ENCODE data around the gene CDH2.

Gene CDH2

DNA sequence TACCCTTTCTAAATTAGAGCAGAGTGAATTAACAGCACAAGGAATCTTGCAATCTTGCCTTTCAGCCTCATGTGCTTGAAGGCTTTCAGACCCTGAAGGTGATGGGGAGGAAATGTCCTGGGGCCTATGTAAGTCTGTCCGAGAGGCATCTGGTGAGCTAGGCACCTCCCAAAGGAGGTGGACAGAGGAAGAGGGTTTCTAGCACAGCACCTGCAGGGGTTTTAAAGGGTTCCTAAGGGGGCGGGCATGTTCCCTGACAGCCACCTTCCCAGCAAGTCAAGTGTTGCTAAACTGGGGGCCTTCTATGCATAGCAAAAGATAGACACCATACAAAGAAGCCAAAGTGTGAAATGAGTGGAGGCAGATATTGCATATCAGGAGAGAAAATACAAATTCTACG is 88.5 kb downstream of the CDH2 start:
- no peak for DNase-seq (ENCODE audit: low spot score)

DNA sequence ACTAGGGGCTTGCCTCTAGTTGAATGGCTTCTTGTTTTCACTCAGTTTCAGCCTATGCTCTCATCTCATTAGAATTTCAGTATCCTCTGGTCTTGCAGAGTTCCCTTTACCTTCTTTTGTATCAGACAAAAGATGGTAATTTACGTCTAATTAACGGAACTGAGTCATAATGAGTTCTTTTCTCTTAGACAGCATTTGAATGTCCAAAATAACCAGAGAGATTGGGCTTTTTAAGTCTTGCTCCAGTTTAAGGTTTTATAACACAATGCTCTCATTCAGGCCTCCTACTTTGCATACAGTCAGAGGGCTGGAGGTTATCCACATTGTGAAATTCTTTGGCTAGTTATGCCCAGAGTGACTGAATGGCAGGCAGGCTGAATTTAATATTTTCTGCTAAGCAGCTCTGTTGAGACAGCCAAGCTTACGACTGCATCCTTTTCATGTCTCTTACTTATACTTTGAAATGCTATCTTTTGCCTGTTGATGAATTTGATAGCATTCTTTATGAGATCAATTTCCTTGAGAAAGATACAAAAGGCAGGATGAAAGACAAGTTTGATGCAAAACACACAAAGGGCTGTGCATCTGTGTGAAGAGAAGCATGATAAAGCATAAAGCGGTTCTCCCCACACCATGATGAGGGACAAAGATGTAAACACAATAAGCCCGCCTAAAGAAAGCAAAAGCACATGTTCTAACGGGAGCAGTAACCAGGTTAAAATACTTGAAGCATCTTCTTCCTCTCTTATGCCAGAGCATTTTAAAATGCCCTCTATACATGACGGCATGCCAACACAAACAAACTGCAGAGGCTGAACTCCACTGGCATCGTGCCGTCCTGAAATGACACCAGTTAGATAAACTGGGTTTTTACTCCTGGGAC is 90.0 kb downstream of the CDH2 start:
- DNase-seq (ENCODE audit: low spot score) = no peak

- no peak for DNase-seq (ENCODE audit: low spot score)
These were observed 95.4 kb downstream of the CDH2 start for GRCh38 chr18:28081516-28081915.

- DNase-seq (ENCODE audit: low spot score) = no peak
These were observed 96.0 kb downstream of the CDH2 start for GRCh38 chr18:28080876-28081300.

- no peak for DNase-seq (ENCODE audit: low spot score)
These were observed 97.0 kb downstream of the CDH2 start for GRCh38 chr18:28079883-28080282.

DNA sequence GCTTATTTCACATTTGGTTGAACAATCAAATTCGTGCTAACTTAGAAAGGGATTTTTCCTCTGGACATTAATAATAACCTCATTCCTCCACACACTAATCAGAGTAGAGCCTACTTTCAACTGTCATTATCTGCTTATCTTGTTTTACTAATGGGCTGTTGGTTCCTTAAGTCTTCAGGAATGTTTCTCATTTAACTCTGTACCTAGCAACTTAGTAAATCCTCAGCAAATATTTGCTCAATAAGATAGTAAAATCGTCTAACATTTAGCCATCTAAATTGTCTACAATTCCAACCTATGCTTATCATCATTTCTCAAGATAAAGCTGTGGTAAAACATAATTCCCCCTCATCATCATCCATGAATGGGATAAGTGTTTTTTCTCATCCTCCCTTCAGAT is 98.1 kb downstream of the CDH2 start:
- no peak for DNase-seq (ENCODE audit: low spot score)

- no peak for DNase-seq (ENCODE audit: low spot score)
These were observed 98.6 kb downstream of the CDH2 start for GRCh38 chr18:28078298-28078697.

- no peak for DNase-seq (ENCODE audit: low spot score)
These were observed 101.4 kb downstream of the CDH2 start for GRCh38 chr18:28075501-28075900.

GRCh38 chr18:28074076-28074475 is 102.9 kb downstream of the CDH2 start:
- DNase-seq (ENCODE audit: low spot score) = no peak

DNA sequence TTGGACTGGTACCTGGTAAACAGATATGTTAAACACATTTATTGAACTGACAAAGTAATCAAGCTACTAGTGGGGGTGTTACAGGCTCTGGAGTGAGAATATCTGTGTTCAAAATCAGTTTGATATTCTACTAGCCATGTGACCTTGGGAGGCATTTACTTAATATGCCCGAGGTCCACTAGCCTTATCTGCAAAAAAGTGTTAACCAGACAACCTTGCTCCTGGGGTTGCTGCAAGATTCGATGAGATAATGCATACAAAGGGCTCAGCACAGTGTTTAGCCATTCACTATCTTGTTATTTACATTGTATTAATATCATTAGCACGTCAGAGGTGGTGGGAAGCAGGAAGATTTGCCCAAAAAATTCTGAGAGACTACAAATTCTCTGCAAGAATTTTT is 103.3 kb downstream of the CDH2 start:
- DNase-seq (ENCODE audit: low spot score) = no peak

GRCh38 chr18:28071199-28071598 is 105.7 kb downstream of the CDH2 start:
- no peak for DNase-seq (ENCODE audit: low spot score)

DNA sequence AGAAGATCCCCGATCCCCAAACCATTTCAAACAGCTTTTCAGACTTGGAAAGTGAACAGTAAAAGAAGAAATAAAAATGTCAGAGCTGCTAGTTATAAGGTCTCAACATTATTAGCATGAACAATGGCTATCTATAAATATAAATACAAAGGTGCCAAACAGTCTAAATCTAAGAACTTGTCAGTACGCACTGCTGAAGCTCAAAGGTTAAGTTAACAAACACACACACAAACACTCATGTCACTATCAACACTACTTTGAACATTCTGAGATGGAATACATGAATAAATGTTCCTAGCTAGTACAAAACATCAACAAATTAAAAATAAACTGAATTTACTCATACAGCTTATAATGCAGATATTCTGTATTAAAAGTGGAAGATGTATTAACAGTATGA is 108.7 kb downstream of the CDH2 start:
- DNase-seq (ENCODE audit: low spot score) = no peak

DNA sequence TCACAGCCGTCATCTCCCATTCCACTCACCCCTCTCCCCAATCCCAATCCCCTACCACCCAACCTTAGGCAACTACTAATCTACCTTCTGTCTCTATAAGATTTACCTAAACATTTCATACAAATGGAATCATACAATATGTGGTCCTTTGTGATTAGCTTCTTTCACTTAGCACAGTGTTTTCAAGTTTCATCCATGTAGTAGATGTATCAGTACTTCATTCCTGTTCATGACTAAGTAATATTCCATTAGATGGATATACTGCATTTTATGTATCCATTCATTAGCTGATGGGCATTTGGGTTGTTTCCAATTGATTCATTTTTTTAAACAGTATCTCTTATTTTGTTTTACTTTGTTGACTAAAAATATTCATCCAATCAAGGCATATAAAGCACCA is 109.6 kb downstream of the CDH2 start:
- no peak for DNase-seq (ENCODE audit: low spot score)

DNA sequence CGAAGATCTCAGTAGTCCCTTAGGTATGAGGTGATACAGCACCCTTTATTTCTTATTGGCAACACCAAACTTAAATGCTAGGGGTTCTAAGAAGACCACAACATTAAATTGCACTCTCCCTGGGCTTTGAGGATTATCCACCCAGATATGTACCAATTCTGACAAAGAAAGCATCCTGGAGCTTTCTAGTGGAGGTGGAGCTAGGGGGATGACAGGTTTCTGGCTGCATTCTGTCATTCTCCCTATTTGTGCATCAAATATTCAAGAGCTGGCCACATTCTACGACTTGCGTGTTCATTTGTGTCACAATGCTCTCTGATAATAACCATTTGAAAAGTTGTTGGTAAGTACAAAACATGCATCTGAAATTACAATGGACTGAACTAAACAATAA is 111.1 kb downstream of the CDH2 start:
- DNase-seq (ENCODE audit: low spot score) = no peak

DNA sequence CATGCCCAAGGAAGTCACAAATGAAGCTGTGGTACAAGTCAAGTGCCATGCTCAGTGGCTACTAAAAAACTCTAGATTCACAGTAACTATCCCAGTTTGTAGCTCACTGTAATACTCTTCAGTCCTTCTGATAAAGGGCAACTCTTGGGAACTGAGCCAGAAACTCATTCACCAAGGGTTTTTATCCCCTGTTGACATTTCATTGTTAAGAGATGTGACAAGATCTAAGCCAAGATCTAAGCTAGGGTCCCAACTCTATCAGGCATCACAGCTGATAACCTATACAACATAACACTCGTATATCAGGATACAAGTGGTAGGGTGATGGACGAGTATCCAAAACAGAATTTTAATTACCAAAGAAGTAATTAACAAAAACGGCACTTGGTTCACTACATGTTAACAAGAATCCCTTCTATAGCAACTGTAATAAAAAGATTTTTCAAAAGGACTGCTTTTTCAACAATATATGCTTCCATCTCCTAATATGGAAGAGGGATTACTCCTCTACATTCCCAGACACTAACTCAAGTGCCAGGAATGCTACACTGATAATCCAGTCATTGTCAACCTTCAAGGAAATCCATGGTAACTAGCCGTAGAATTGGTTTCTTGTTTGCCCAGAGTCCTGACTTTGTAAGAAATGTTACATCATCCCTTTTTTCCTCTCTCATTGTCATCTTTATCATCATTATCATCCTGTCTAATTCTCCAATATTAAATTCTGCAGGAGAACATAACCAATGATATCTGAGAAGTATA is 111.7 kb downstream of the CDH2 start:
- no peak for DNase-seq (ENCODE audit: low spot score)

DNA sequence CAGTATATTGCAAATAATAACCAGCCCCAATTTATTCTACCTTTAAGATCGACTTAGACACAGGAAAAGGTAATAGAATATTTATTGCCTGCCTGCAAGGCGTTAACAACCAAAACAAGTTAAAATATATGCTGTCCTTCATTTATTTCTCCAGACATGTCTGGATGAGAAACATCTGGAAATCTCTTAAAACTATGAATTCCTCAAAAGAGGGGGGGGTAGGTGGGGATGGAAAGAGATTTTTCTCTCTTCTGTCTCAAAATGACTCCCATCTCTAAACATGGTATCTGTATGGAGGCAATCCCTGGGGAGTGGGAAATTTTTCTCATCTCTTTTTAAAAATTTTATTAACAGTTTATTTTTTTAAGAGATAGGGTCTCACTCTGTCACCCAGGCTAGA is 113.0 kb downstream of the CDH2 start:
- no peak for DNase-seq (ENCODE audit: low spot score)

- DNase-seq (ENCODE audit: low spot score) = no peak
These were observed 113.6 kb downstream of the CDH2 start for GRCh38 chr18:28063271-28063761.

DNA sequence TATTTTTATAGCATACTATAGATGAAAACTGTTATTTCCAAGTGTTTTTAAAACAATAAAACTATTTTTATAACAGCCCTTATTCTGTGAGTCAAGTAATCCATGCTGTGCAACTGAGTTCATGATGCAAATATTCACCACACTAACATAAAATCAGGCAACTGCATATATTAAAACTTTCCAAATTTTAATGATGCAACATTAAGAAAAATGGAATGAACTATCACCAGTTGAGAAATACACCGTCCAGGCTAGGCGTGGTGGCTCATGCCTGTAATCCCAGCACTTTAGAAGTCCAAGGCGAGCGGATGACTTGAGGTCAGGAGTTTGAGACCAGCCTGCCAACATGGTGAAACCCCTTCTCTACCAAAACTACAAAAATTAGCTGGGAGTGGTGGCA is 114.5 kb downstream of the CDH2 start:
- DNase-seq (ENCODE audit: low spot score) = no peak

GRCh38 chr18:28059861-28060260 is 117.1 kb downstream of the CDH2 start:
- no peak for DNase-seq (ENCODE audit: low spot score)

GRCh38 chr18:28050545-28050944 is 126.4 kb downstream of the CDH2 start:
- DNase-seq (ENCODE audit: low spot score) = no peak

GRCh38 chr18:28048612-28049011 is 128.3 kb downstream of the CDH2 start:
- no peak for DNase-seq (ENCODE audit: low spot score)

DNA sequence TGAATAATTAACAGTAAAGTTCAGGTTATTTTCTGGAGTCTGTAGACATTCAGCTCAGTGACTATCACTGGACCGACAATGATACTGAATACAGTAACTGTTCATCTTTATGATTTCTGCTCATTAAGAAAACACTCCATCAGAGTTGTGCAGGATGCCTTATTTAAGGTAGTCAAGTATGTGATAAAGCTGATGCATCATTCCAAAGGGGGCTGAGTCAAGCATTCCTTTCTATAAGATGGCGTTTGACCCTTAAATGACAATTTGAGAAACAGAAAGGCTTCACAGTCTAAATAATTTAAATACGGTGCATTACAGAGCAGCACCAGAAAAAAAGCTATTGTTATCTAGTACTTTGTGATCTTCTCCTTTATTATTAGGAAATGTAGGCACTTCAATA is 131.1 kb downstream of the CDH2 start:
- DNase-seq (ENCODE audit: low spot score) = no peak

- DNase-seq (ENCODE audit: low spot score) = no peak
These were observed 131.6 kb downstream of the CDH2 start for GRCh38 chr18:28045176-28045810.

All from HuH-7 (cell line).